HG02798 (cell line): ENCODE results near the gene PPT2.
A peak's percentile ranks its signal among the peaks of the same experiment; 100 is the strongest.
"Not testable (repeated sequence)": the region's sequence is repeated elsewhere in the genome, so short reads cannot be mapped to it uniquely, and the experiment has no call there.

Experiments used
- ATAC-seq: cut with Tn5 transposase; IDR thresholded peaks from one replicate; pipeline ENCODE4 v1.9.1; 2021; ENCODE audit warnings: mild to moderate bottlenecking; ENCODE audit not compliant: unreplicated experiment, poor library complexity

PPT2 gene

GRCh38 chr6:32175322-32175710 is 21.4 kb downstream of the PPT2 start:
- no peak for ATAC-seq

DNA sequence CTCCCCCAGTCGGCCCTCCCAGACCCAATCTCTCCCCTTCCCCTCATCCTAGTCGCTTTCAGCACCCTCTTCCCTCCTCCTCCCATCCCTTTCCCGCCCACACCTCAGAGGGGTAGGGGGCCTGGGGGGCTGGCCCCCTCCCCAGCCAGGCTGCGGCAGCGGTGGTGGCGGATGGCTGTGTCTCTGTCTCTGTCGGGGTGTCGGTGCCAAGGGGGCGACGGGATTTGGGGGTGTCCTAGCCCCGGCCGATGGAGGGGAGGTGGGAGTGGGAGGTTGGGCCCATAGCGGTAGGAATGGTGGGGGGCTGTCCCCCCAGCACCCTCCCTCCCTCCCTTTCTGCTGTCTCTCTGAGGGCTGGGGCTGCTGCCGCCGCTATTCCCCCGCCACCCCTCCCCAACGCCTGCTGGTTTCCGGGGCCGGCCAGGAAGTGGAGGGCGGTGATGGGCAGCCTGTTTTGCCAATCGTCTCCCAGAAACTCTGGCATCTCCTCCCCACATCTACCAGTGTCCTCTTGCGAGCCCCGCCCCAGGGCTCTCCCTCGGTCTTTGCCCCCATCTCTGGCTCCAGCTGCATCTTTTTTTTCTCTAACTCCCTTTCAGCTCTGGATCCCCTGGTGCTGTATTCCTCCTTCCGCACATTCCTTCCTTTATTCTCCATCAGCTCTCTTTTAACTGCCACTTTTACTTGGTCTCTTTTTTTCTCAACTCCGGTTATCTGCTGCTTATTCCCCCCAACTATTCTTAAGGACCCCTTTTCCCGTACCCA is 22.0 kb downstream of the PPT2 start, which contains the start of gene AGPAT1:
AGPAT1 (minus strand) TSS at position 374 of the 765 bp plus-strand sequence. CDS start 4,588 bp downstream, outside the sequence.
- peak; percentile 51 for ATAC-seq

- no peak for ATAC-seq
Measured at GRCh38 chr6:32176476-32177182, 22.7 kb downstream of the PPT2 start.

GRCh38 chr6:32177183-32177787 is 23.3 kb downstream of the PPT2 start:
- no peak for ATAC-seq

GRCh38 chr6:32177788-32178546 is 24.0 kb downstream of the PPT2 start, which contains the start of gene RNF5:
Gene RNF5 (plus strand): TSS chr6:32178405. CDS start chr6:32178512, 107 bp downstream.
- ATAC-seq, result peak; percentile 86

GRCh38 chr6:32178547-32179440 is 24.9 kb downstream of the PPT2 start:
- ATAC-seq, result no peak

DNA sequence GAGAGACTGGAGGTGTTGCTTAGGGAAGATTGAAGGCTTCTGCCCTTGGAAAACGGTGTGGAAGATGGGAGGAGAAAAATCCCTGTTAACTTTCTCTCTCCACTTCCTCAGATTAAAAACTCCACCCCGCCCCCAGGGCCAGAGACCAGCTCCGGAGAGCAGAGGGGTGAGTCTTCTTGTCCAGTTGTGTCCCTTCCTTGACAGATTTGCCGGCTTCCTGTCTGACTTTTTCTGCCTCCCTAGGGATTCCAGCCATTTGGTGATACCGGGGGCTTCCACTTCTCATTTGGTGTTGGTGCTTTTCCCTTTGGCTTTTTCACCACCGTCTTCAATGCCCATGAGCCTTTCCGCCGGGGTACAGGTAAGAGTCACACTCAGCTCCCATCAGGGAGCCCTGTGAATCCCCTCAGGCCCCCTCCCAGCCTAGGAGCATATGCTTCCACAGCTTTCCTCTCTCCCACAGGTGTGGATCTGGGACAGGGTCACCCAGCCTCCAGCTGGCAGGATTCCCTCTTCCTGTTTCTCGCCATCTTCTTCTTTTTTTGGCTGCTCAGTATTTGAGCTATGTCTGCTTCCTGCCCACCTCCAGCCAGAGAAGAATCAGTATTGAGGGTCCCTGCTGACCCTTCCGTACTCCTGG is 25.9 kb downstream of the PPT2 start:
- ATAC-seq, result no peak

GRCh38 chr6:32181148-32181702 is 27.3 kb downstream of the PPT2 start:
- ATAC-seq, result no peak

DNA sequence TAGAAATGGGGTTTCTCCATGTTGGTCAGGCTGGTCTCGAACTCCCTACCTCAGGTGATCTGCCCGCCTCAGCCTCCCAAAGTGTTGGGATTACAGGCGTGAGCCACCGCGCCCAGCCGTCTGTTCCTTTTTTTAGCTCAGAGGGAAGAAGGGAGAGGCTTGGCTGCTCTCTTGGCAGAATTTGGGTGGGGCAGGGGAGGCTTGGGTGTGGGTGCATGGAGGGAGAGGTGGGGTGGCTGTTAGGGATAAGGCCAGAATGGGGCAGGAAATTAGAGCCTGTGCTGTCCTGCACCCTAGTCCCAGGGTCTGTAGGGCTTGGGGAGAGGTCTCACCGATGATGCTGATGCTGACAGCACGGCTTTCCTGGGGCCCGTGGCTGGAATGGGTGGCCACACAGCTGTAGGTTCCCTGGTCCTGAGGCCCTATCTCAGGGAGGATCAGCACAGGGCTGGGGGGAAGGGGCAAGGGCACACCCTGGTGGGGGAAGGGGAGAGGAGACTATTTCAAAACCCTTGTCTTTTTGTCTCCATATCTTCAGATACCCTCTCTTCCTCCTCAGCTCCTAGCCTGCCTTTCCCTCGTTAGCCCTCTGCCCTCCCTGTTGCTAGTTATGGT is 28.1 kb downstream of the PPT2 start:
- ATAC-seq, result no peak

DNA sequence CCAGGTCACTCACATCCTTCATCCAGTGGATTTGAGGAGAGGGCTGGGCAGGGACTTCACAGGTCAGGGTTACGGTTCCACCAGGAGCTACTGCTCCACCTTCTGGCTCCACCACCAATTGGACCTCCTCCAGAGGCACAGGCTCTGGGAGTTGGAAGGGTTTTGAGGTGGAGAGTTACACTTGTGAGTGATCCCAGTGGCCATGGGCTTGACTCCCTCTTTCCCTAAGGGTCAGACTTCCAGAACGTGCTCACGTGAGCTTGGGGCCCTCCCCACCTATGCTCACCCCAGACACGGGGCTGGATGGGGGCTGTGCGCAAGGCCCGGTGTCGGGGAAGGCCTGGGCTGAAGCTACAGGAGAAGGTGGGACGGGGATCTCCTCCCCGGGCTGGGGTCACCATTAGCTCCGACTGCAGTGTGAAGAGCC is 28.6 kb downstream of the PPT2 start:
- no peak for ATAC-seq

GRCh38 chr6:32183030-32183429 is 29.1 kb downstream of the PPT2 start:
- no peak for ATAC-seq

DNA sequence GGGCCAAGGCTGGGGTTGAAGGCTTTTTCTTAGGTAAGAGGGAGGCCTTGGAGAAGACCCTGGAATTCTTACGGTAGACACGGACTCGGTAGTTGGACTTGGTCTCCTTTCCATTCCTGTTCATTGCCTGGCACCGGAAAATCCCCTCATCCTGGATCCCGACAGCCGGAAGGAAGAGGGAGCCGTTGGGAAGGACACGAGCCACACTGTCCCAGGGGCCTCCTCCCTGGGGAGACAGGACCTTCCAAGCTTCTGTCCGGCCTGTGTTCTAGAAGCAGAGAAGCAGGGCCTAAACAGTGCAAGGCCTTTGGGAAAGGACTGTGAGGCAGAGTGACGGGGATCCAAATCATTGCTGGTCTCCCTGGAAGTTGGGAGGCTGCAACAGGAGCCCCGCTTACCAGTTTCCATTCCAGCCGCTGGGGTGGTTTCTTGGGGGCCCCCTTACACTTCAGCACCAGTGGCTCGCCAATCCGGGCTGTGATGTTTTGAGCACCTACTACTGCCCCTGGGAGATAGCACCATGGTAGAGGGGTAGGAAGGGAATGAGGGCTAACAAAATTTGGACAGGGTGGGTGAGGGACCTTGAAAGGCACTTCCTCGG is 29.6 kb downstream of the PPT2 start:
- no peak for ATAC-seq

- no peak for ATAC-seq
Measured at GRCh38 chr6:32184084-32184640, 30.2 kb downstream of the PPT2 start, which contains the start of gene AGER. Gene AGER (minus strand): TSS chr6:32184253. CDS start chr6:32184222, 31 bp downstream.

- peak; percentile 26 for ATAC-seq
Measured at GRCh38 chr6:32185681-32186131, 31.8 kb downstream of the PPT2 start.

DNA sequence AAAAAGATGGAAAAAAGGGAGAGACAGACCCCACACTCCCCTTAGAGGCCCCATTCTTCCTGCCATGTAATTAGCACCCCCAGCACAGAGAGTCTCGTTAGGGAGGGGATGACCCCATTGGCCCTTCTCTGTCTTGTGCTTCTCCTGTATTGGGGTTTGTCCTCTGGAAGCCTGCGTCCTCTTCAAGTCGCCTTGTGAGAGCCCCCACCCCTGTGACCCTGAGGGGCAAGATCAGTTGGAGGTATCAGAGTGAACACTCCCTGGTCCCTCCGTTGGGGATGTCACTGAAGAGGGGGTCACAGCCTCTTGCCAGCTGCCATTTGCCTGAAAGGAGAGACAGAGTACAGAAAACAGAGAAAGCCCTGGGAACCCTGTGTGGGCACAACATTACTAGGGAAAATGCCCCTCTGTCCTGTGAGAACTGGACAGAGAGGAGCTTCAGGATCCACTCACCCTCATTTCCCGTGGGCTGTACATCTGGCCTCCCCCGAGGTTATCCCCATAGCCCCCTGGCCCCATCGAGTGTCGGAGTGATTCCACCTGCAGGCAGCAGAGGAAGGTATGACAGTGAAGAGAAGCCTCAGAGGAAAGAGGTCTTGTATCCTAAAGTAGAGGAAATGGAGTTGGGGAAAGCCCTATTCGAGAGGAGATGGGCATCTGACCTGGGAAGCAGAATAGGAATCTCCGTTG is 32.4 kb downstream of the PPT2 start:
- not testable (repeated sequence) for ATAC-seq

DNA sequence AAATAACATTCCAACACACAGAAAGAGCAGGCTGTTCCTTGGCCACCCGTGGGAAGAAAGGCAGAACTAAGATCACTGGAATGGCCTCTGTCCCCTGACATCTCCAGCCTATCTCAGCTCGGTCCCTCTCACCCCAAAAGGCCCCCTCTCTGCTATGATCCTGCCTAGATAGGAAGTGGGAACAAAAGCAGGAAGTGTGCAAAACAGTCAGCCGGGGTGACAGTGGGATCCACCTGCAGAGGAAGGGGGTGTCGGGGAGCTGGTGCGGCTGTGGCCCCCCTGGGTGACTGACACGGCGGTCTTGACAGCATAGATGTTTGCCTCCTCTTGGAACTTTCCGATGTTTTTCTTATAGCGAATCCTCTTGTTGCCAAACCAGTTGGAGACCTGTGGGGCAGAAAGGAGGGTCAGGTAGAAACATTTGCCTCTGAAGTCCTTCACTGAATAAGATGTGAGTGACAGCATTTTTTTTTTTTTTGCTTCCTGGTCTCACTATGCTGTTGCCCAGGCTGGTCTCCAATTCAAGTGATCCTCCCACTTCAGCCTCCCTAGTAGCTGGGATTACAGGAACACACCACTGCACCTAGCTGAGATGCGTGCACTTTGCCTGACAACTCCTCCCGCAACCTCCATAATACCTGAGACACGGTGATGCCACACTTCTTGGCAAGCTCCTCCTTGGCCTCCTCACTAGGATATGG is 33.2 kb downstream of the PPT2 start:
- ATAC-seq, result no peak
